Peyer's patch (tissue), 4 donors: Measurements from ENCODE around the gene SORCS1.

Source experiments
- CTCF ChIP-seq, 6 experiments: fragments of 450-650 bp in 4 of 6; fragments of 200-600 bp in 2 of 6; sonication (generic) in 1 of 6; IDR thresholded peaks; one replicate each; pipeline ENCODE4 v1.5.1; 2017 to 2019; ENCODE audit warnings: antibody characterized with exemption in 6 of 6, mild to moderate bottlenecking in 3 of 6, moderate library complexity in 1 of 6
- POLR2A ChIP-seq, 2 donors: fragments of 450-650 bp; IDR thresholded peaks; one replicate each; pipeline ENCODE4 v1.5.1; 2017; ENCODE audit warnings: antibody characterized with exemption in 2 of 2, mild to moderate bottlenecking in 2 of 2, moderate library complexity in 2 of 2

- TF ChIP-seq POLR2A (IDR thresholded peaks at IDR 0.05) (no peak), CTCF (IDR thresholded peaks at IDR 0.05) (no peak)
Measured at GRCh38 chr10:107071301-107071700, 93.2 kb downstream of the SORCS1 start.
